ENCODE measurements around the gene EBPL. TPM values are rescaled to one million over a fixed set of nuclear protein-coding genes. Genes with fewer than 3 reads are reported as not detected.

Gene EBPL
- 93.3 and 100 TPM in 2 replicates for total RNA-seq

DNA sequence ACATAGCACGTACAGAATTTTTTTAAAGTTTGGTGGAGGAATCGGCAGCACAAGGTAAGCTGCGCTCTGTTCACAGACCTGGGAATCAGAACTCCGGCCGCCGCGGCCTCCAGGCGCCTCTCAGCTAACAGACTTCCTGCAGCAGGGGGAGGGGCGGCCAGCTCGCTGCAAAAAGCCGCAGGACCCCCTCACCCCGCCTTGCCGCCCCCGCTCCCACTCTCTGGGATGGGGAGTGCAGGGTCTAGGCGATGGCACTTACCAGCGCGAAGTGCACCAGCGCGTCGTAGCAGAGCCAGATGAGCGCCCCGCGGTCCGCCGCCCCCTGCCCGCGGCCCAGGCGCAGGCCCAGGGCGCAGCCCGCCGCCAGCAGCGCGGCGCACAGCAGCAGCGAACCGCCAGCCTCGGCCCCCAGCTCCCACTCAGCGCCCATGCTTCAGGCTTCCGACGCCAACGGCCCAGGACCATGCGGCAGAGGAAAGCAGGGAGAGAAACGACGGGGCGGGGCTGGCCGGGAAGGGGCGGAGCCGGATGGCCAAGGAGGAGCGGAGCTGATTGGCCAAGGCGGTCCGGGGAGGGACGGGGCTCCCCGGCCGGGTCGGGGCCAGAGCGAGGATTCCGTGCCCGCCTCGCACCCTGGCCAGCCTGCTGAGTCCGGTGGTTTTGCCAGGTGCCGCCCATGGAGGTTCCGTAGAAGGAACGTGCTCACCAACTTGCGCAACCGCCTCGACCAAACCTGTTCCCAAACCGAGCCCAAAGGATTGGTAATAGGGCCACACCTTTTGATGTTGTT, at the start of gene EBPL:
TSS of gene EBPL (minus strand) at position 492 of the 790 bp plus-strand sequence. CDS start at position 430, 62 bp downstream.

DNA sequence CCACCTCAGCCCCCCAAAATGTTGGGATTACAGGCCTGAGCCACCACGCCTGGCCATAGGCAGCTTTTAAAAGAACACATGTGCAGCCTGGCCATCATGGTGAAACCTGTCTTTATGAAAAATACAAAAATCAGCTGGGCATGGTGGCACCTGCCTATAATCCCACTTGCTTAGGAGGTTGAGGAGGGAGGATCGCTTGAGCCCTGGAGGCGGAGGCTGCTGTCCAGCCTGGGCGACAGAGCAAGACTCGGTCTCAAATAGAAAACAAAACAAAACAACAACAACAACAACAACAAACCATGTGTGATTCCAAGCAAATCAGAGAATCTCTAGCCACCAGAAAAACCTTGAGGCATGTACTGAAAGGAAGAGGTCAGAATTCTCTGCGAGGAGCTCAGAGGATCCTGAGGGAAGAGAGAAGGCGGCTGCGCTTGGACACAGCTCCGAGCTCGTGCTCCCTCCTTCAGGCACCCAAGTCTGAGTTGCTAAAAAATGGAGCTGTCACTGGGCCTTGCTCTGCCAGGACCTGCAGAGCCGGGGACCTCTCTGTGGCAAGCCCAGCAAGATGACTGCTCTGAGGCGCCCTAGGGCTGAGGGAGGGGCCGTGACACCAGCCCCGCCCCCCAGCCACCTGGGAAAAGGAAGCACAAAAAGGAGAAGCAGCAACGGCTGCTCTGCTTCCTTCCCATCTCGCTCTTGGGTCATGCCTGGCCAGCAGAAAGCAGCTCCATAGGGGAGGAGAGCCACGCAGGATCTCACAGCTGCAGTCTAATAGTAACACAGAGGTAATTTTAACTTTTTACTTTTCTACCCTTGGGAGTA, 63.2 kb downstream of the EBPL start, which contains the start of gene ARL11:
TSS of gene ARL11 (plus strand) at position 677 of the 822 bp plus-strand sequence. CDS start 1,941 bp downstream, outside the sequence.

Other genes with a start within 250 kb of the EBPL start
- gene CAB39L, start 247.4 kb downstream of the EBPL start, total RNA-seq = 4.9 and 5.8 TPM in 2 replicates
- gene SETDB2, start 247.2 kb downstream of the EBPL start, total RNA-seq = 3.1 and 5.7 TPM in 2 replicates
- 9.9 and 18.2 TPM in 2 replicates for gene PHF11, start 195.5 kb downstream of the EBPL start, total RNA-seq
- 7.2 and 9.9 TPM in 2 replicates for gene RCBTB1, start 105.9 kb downstream of the EBPL start, total RNA-seq
- gene ARL11, start 63.0 kb downstream of the EBPL start, total RNA-seq = not detected in 2 replicates
- gene KPNA3, start 101.2 kb upstream of the EBPL start, total RNA-seq = 16.1 and 27.5 TPM in 2 replicates
- 7.9 and 8.1 TPM in 2 replicates for gene SPRYD7, start 244.9 kb upstream of the EBPL start, total RNA-seq